ENCODE data around the gene GAA. TPM values are rescaled to one million over a fixed set of nuclear protein-coding genes. Genes with fewer than 3 reads are reported as not detected.

Gene GAA
- polyA plus RNA-seq, 1 of the 3 experiments (the other 2 are of a cell fraction): 27.3 TPM

- WGBS (ENCODE audit: low lambda C conversion rate): 94% methylated on average over 18 of the region's 20 CpGs
- Histone ChIP-seq H3K4me1 (ENCODE audit: control insufficient read depth in 1 of 2, insufficient read depth in 2 of 2, low read depth in 1 of 2, low read length in 1 of 2) (no peaks in the 10 kb centered on the region), H3K36me3 (replicated peaks in 1 of 2; ENCODE audit: control insufficient read depth in 1 of 2, insufficient read depth in 2 of 2, low read length in 1 of 2) (peaks cover 0 to 11% of the 10 kb centered on the region in 2 experiments), H3F3A (replicated peaks; ENCODE audit: insufficient read depth) (peaks cover 10% of the 10 kb centered on the region), H4K20me1 (ENCODE audit: insufficient read depth) (no peaks in the 10 kb centered on the region), H3K79me2 (ENCODE audit: insufficient read depth) (no peaks in the 10 kb centered on the region), H3K27me3 (ENCODE audit: insufficient read depth) (no peaks in the 10 kb centered on the region), H3K9ac (no peak overlapping the region), H2AFZ (ENCODE audit: low read depth) (no peak overlapping the region), H3K9me3 (no peaks in the 10 kb centered on the region), H3K9me2 (no peaks in the 10 kb centered on the region), H3K4me3 (ENCODE audit: low read depth in 2 of 2, low read length in 1 of 2) (no peak overlapping the region), H3K27ac (ENCODE audit: low read depth in 2 of 2, low read length in 1 of 2) (no peak overlapping the region), H3K4me2 (no peak overlapping the region)
- DNase-seq: no peak
- POLR2A ChIA-PET: interaction anchor here (1.2 kb wide), 1 partner anchor 9 kb away, joined by 4 read pairs; no protein-coding TSS in a partner anchor
- no peak for TF ChIP-seq ELF1 (IDR thresholded peaks at IDR 0.05)
- TF ChIP-seq MXI1 (IDR thresholded peaks at IDR 0.05; ENCODE audit: low read depth, low read length): no peak
- no peak for TF ChIP-seq FOXJ3 (CRISPR knock-in tag; IDR thresholded peaks at IDR 0.05)
- TF ChIP-seq, protein P1, sequence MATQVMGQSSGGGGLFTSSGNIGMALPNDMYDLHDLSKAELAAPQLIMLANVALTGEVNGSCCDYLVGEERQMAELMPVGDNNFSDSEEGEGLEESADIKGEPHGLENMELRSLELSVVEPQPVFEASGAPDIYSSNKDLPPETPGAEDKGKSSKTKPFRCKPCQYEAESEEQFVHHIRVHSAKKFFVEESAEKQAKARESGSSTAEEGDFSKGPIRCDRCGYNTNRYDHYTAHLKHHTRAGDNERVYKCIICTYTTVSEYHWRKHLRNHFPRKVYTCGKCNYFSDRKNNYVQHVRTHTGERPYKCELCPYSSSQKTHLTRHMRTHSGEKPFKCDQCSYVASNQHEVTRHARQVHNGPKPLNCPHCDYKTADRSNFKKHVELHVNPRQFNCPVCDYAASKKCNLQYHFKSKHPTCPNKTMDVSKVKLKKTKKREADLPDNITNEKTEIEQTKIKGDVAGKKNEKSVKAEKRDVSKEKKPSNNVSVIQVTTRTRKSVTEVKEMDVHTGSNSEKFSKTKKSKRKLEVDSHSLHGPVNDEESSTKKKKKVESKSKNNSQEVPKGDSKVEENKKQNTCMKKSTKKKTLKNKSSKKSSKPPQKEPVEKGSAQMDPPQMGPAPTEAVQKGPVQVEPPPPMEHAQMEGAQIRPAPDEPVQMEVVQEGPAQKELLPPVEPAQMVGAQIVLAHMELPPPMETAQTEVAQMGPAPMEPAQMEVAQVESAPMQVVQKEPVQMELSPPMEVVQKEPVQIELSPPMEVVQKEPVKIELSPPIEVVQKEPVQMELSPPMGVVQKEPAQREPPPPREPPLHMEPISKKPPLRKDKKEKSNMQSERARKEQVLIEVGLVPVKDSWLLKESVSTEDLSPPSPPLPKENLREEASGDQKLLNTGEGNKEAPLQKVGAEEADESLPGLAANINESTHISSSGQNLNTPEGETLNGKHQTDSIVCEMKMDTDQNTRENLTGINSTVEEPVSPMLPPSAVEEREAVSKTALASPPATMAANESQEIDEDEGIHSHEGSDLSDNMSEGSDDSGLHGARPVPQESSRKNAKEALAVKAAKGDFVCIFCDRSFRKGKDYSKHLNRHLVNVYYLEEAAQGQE (IDR thresholded peaks at IDR 0.05; ENCODE audit: low read depth, low read length): no peak
- no peak for TF ChIP-seq NRF1 (IDR thresholded peaks at IDR 0.05; ENCODE audit: low read depth, low read length)
- CTCF ChIA-PET: interaction anchor here (0.8 to 2.8 kb wide), 4 partner anchors 11 to 30 kb away, joined by 3 to 13 read pairs (median 3); partner anchors contain the start of gene GAA
These were observed 11.7 kb downstream of the GAA start for GRCh38 chr17:80113033-80113484.

DNA sequence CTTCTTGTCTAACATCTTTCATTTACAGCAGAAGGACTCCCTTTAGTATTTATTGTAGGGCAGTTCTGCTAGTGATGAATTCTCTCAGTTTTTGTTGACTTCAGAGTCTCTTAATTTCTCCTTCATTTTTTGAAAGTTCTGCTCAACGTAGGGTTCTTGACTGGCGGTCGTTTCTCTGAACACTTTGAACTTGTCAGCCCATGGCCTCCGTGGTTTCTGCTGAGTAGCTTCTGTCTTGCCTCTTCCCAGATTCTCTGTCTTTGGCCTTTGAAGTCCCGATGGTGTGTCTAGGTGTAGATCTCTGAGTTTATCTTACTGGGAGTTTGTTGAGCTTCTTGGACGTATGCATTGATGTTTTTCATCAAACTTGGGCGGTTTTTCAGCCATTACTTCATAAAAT is 13.4 kb downstream of the GAA start:
- Histone ChIP-seq H4K20me1 (ENCODE audit: insufficient read depth) (no peaks in the 10 kb centered on the region), H3K4me2 (no peak overlapping the region), H3K4me1 (ENCODE audit: control insufficient read depth in 1 of 2, insufficient read depth in 2 of 2, low read depth in 1 of 2, low read length in 1 of 2) (no peaks in the 10 kb centered on the region), H3K27me3 (ENCODE audit: insufficient read depth) (no peaks in the 10 kb centered on the region), H3K79me2 (ENCODE audit: insufficient read depth) (no peaks in the 10 kb centered on the region), H3F3A (replicated peaks; ENCODE audit: insufficient read depth) (peaks cover 10% of the 10 kb centered on the region), H3K9ac (no peak overlapping the region), H3K9me2 (no peaks in the 10 kb centered on the region), H3K27ac (ENCODE audit: low read depth in 2 of 2, low read length in 1 of 2) (no peak overlapping the region), H3K4me3 (ENCODE audit: low read depth in 2 of 2, low read length in 1 of 2) (no peak overlapping the region), H2AFZ (ENCODE audit: low read depth) (no peak overlapping the region), H3K36me3 (replicated peaks in 1 of 2; ENCODE audit: control insufficient read depth in 1 of 2, insufficient read depth in 2 of 2, low read length in 1 of 2) (peaks cover 0 to 5% of the 10 kb centered on the region in 2 experiments), H3K9me3 (no peaks in the 10 kb centered on the region)
- TF ChIP-seq MXI1 (IDR thresholded peaks at IDR 0.05; ENCODE audit: low read depth, low read length) (no peak), EZH2phosphoT487 (IDR thresholded peaks at IDR 0.05; ENCODE audit: borderline replicate concordance, low read depth) (no peak), MEF2A (IDR thresholded peaks at IDR 0.05; ENCODE audit: borderline replicate concordance, low read depth) (no peak)
- TF ChIP-seq, protein P2, sequence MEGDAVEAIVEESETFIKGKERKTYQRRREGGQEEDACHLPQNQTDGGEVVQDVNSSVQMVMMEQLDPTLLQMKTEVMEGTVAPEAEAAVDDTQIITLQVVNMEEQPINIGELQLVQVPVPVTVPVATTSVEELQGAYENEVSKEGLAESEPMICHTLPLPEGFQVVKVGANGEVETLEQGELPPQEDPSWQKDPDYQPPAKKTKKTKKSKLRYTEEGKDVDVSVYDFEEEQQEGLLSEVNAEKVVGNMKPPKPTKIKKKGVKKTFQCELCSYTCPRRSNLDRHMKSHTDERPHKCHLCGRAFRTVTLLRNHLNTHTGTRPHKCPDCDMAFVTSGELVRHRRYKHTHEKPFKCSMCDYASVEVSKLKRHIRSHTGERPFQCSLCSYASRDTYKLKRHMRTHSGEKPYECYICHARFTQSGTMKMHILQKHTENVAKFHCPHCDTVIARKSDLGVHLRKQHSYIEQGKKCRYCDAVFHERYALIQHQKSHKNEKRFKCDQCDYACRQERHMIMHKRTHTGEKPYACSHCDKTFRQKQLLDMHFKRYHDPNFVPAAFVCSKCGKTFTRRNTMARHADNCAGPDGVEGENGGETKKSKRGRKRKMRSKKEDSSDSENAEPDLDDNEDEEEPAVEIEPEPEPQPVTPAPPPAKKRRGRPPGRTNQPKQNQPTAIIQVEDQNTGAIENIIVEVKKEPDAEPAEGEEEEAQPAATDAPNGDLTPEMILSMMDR (IDR thresholded peaks at IDR 0.05): no peak
- TF ChIP-seq, protein P3, sequence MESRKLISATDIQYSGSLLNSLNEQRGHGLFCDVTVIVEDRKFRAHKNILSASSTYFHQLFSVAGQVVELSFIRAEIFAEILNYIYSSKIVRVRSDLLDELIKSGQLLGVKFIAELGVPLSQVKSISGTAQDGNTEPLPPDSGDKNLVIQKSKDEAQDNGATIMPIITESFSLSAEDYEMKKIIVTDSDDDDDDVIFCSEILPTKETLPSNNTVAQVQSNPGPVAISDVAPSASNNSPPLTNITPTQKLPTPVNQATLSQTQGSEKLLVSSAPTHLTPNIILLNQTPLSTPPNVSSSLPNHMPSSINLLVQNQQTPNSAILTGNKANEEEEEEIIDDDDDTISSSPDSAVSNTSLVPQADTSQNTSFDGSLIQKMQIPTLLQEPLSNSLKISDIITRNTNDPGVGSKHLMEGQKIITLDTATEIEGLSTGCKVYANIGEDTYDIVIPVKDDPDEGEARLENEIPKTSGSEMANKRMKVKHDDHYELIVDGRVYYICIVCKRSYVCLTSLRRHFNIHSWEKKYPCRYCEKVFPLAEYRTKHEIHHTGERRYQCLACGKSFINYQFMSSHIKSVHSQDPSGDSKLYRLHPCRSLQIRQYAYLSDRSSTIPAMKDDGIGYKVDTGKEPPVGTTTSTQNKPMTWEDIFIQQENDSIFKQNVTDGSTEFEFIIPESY (IDR thresholded peaks at IDR 0.05; ENCODE audit: borderline replicate concordance, low read depth): no peak
- 93% methylated on average over 7 of the region's 7 CpGs for WGBS (ENCODE audit: low lambda C conversion rate)
- no peak for DNase-seq
- ChIA-PET CTCF (interaction anchor here (1.0 to 5.8 kb wide), 6 partner anchors 10 to 109 kb away, joined by 3 to 37 read pairs (median 4); partner anchors contain the start of gene GAA), POLR2A (interaction anchor here (3.0 kb wide), 1 partner anchor 13 kb away, joined by 10 read pairs; the partner anchor contains the start of gene GAA)
